ENCODE results near the gene DDX47. TPM values are rescaled to one million over a fixed set of nuclear protein-coding genes. Genes with fewer than 3 reads are reported as not detected.

DDX47 gene
- 78.7 and 101 TPM in 2 replicates for total RNA-seq (2016; rRNA removed; fragmentation: Illumina TruSeq; extraction: Trizol)
- 17.1 and 20.5 TPM in 2 replicates for total RNA-seq (2016; cell fraction: cytosol; rRNA removed; fragmentation: Illumina TruSeq; extraction: Trizol; ENCODE audit: low read depth)
- total RNA-seq (2016; cell fraction: insoluble cytoplasmic fraction; rRNA removed; fragmentation: Illumina TruSeq; extraction: Trizol): 83.5 and 95.5 TPM in 2 replicates
- 25.9 and 31.6 TPM in 2 replicates for total RNA-seq (2016; cell fraction: membrane; rRNA removed; fragmentation: Illumina TruSeq; extraction: Trizol)
- 58.7 and 68.9 TPM in 2 replicates for total RNA-seq (2016; cell fraction: nucleus; rRNA removed; fragmentation: Illumina TruSeq; extraction: Trizol)
- 37.3 and 48.5 TPM in 2 replicates for polyA plus RNA-seq (2011; rRNA removed)
- 26.7 and 40.8 TPM in 2 replicates for polyA plus RNA-seq (2011; cell fraction: cytosol; rRNA removed)
- 72.4 and 75.0 TPM in 2 replicates for polyA plus RNA-seq (2011; cell fraction: nucleus; rRNA removed)
- polyA plus RNA-seq (2012): 36.4 and 46.7 TPM in 2 replicates
- polyA plus RNA-seq (2016; cell fraction: cytosol; fragmentation: Illumina TruSeq; extraction: Trizol; ENCODE audit: low read depth): 6.7 and 8.1 TPM in 2 replicates
- polyA plus RNA-seq (2016; cell fraction: insoluble cytoplasmic fraction; fragmentation: Illumina TruSeq; extraction: Trizol; ENCODE audit: low read depth): 82.3 and 82.4 TPM in 2 replicates
- polyA plus RNA-seq (2016; cell fraction: membrane; fragmentation: Illumina TruSeq; extraction: Trizol; ENCODE audit: low read depth): 12.6 and 15.8 TPM in 2 replicates
- polyA plus RNA-seq (2016; cell fraction: nucleus; fragmentation: Illumina TruSeq; extraction: Trizol; ENCODE audit: insufficient read depth, low read depth): 68.6 and 70.6 TPM in 2 replicates
- polyA minus RNA-seq (2011; rRNA and poly(A)+ RNA removed; ENCODE audit: low replicate concordance): 25.7 and 60.1 TPM in 2 replicates
- 26.0 and 29.4 TPM in 2 replicates for polyA minus RNA-seq (2011; cell fraction: cytosol; rRNA and poly(A)+ RNA removed)
- polyA minus RNA-seq (2011; cell fraction: nucleus; rRNA and poly(A)+ RNA removed): 68.6 and 82.9 TPM in 2 replicates
- Bru-seq, nascent RNA: percentile 88 among the genes with signal in this experiment
- percentile 94 among the genes with signal in this experiment for BruChase-seq, experiment 1, labeled RNA remaining after a 6-hour chase
- BruChase-seq, experiment 2, labeled RNA remaining after a 2-hour chase: percentile 91 among the genes with signal in this experiment
- long read RNA-seq, experiment 1, transcript DDX47-202 (12 exons, 1,817 nt): major isoform, 68 of 73 reads
- long read RNA-seq, experiment 1, partial matches to known transcripts: 3 of 73 reads
- long read RNA-seq, experiment 1, other reads (novel, unspliced or antisense): 0 of 73 reads
- long read RNA-seq, experiment 2, transcript DDX47-202 (12 exons, 1,817 nt): major isoform, 55 of 82 reads
- long read RNA-seq, experiment 2, partial matches to known transcripts: 24 of 82 reads
- long read RNA-seq, experiment 2, other reads (novel, unspliced or antisense): 3 of 82 reads

GRCh38 chr12:12813120-12814101 is at the start of gene DDX47:
DDX47 (plus strand) TSS chr12:12813346; CDS start chr12:12813368, 22 bp downstream.
- peak within 1 kb of the TSS; percentile 38 for H2AFZ ChIP-seq (ENCODE audit: low read length)
- peaks cover 0 to 6% of the 10 kb centered on the region in 2 experiments; a peak in 2 of 5 replicates for H3K27me3 ChIP-seq (ENCODE audit: control insufficient read depth in 1 of 2, insufficient read depth in 2 of 2, low read length in 2 of 2)
- ChIA-PET CTCF (ENCODE audit: low intra/inter-chr PET ratio, low total read pairs) (interaction anchor here (1.5 kb wide), 1 partner anchor 25 kb away, joined by 7 read pairs; no protein-coding TSS in a partner anchor), POLR2A (no interaction called here)
- H3K9ac ChIP-seq (ENCODE audit: insufficient read depth, low read depth, low read length): peak within 1 kb of the TSS; percentile 93
- 0% methylated on average over 32 of the region's 35 CpGs for WGBS (ENCODE audit: low lambda C conversion rate)
- peaks cover 48% of the 10 kb centered on the region for H3K79me2 ChIP-seq (ENCODE audit: insufficient read depth, low read length)
- H3K9me3 ChIP-seq (ENCODE audit: low read length): no peaks in the 10 kb centered on the region
- intact Hi-C loops (cut with micrococcal nuclease; ENCODE audit: unreplicated experiment) (loop anchor here (2.0 kb wide), 1 partner anchor 25 kb away; no protein-coding TSS in a partner anchor), in situ Hi-C loops (cut with HindIII; ENCODE audit: extremely low pct_ligation_motif_present, low pct_unique_long_range_greater_than_20kb) (no loop called here)
- peak within 1 kb of the TSS; percentile 91 for H3K4me2 ChIP-seq (ENCODE audit: low read depth, low read length)
- H3K27ac ChIP-seq (ENCODE audit: extremely low read length, insufficient read depth, low read length): peak within 1 kb of the TSS; percentile 53
- DNase-seq (ENCODE audit: low spot score) (peak; percentile 85), ATAC-seq (peak; percentile 97), FAIRE-seq (peak; percentile 74)
- H3K4me3 ChIP-seq (replicated peaks in 1 of 3; ENCODE audit: insufficient read depth in 1 of 3, low read depth in 2 of 3, low read length in 3 of 3): peak within 1 kb of the TSS; percentile 92 to 100 (median 96)
- H4K20me1 ChIP-seq (ENCODE audit: insufficient read depth, low read length): no peaks in the 10 kb centered on the region
- H3K36me3 ChIP-seq (replicated peaks in 1 of 2; ENCODE audit: control insufficient read depth in 1 of 2, insufficient read depth in 2 of 2, low read length in 2 of 2): peaks cover 5 to 22% of the 10 kb centered on the region in 2 experiments; a peak in 4 of 5 replicates
- BruUV-seq (replicated peaks): TSS peak; percentile 73
- peaks cover 48% of the 10 kb centered on the region for H3K4me1 ChIP-seq (ENCODE audit: insufficient read depth, low read length)
- no peak for TF ChIP-seq LCORL (IDR thresholded peaks at IDR 0.05)
- no peak; the same call in 1 of the 2 replicates for TF ChIP-seq LCORL (CRISPR knock-in tag; IDR thresholded peaks at IDR 0.05)
- TF ChIP-seq PRDM10 (CRISPR knock-in tag; IDR thresholded peaks at IDR 0.05; ENCODE audit: low read depth): 0 out of 2 replicates have a peak, but pooled peaks have one; percentile 51
- TF ChIP-seq ZFAT (CRISPR knock-in tag; conservative IDR thresholded peaks at IDR 0.05): no peak
- TF ChIP-seq FOSL2 (CRISPR knock-in tag; IDR thresholded peaks at IDR 0.05): peak; percentile 23; the same call in 1 of the 2 replicates
- TF ChIP-seq RERE (CRISPR knock-in tag; IDR thresholded peaks at IDR 0.05; ENCODE audit: low read depth): 0 out of 2 replicates have a peak, but pooled peaks have one; percentile 16

Data from HepG2 (cell line).